Mammary epithelial cell (primary cell): ENCODE measurements around the gene PHLPP1.
"Not testable (repeated sequence)": the region's sequence is repeated elsewhere in the genome, so short reads cannot be mapped to it uniquely, and the experiment has no call there.

Experiments used
- CTCF ChIP-seq, 2 donors: IDR thresholded peaks in 1 of 2; conservative IDR thresholded peaks in 1 of 2; 2 replicates each; pipeline ENCODE4 v1.5.1; 2011 to 2012; ENCODE audit warnings: inconsistent platforms in 2 of 2, low read length in 2 of 2, mild to moderate bottlenecking in 2 of 2, control low read depth in 1 of 2, low read depth in 1 of 2; ENCODE audit not compliant: insufficient read depth in 1 of 2; ENCODE audit errors: extremely low read depth in 1 of 2
- EZH2 ChIP-seq: IDR thresholded peaks from 2 replicates; pipeline ENCODE4 v1.6.1; 2012; ENCODE audit warnings: low read length, inconsistent platforms, borderline replicate concordance

GRCh38 chr18:62913824-62914223, 198.5 kb downstream of the PHLPP1 start:
- TF ChIP-seq CTCF (conservative IDR thresholded peaks at IDR 0.05 in 1 of 2, IDR thresholded peaks at IDR 0.05 in 1 of 2; ENCODE audit: extremely low read depth in 1 of 2, insufficient read depth in 1 of 2, low read depth in 1 of 2, low read length in 2 of 2); EZH2: not testable (repeated sequence)
